GM13976 (cell line): Measurements from ENCODE around the gene D2HGDH.

Source experiments
- DNase-seq: peaks from one replicate; pipeline ENCODE4 v3.0.0; 2012; ENCODE audit warnings: low spot score
- CTCF ChIP-seq: IDR thresholded peaks from 2 replicates; pipeline ENCODE4 v1.5.1; 2012; ENCODE audit warnings: borderline replicate concordance, mild to moderate bottlenecking; ENCODE audit not compliant: insufficient read depth; ENCODE audit errors: extremely low read depth, missing control alignments, control extremely low read depth
- in situ Hi-C: fragments of 300-500 bp; cut with MboI; formaldehyde crosslinking; loops from one replicate; pipeline ENCODE4 v1.12.0; 2022; ENCODE audit warnings: low sequenced_read_pairs, mixed read lengths, inconsistent platforms; ENCODE audit not compliant: unreplicated experiment

Gene D2HGDH

GRCh38 chr2:241724259-241724974 lies 10.0 kb upstream of the D2HGDH start:
- in situ Hi-C loops = no loop called here
- TF ChIP-seq CTCF = no peak
- DNase-seq = no peak

- TF ChIP-seq CTCF = no peak
- in situ Hi-C loops = no loop called here
- no peak for DNase-seq
Measured at GRCh38 chr2:241724975-241725870, 9.2 kb upstream of the D2HGDH start.

- in situ Hi-C loops = no loop called here
- no peak for TF ChIP-seq CTCF
- DNase-seq = no peak
Measured at GRCh38 chr2:241726459-241726858, 8.0 kb upstream of the D2HGDH start.

- no peak for DNase-seq
- in situ Hi-C loops = no loop called here
- no peak for TF ChIP-seq CTCF
Measured at GRCh38 chr2:241728000-241728399, 6.4 kb upstream of the D2HGDH start.

GRCh38 chr2:241728627-241729026 lies 5.8 kb upstream of the D2HGDH start:
- in situ Hi-C loops = no loop called here
- no peak for TF ChIP-seq CTCF
- no peak for DNase-seq

GRCh38 chr2:241729868-241730267 lies 4.6 kb upstream of the D2HGDH start:
- in situ Hi-C loops = loop anchor here (10.0 kb wide), 1 partner anchor 145 kb away; no protein-coding TSS in a partner anchor
- DNase-seq = no peak

More at GRCh38 chr2:241729868-241730267, 4.6 kb upstream of the D2HGDH start:
- no peak for TF ChIP-seq CTCF
